H1 (cell line): ENCODE results near the gene GARS1.

Experiments used
- E2F6 ChIP-seq: IDR thresholded peaks from 2 replicates; pipeline ENCODE4 v1.6.1; 2012; ENCODE audit warnings: inconsistent platforms
- FOSL1 ChIP-seq: IDR thresholded peaks from 2 replicates; pipeline ENCODE4 v1.6.1; 2011; ENCODE audit warnings: mild to moderate bottlenecking, low read depth, low read length, moderate library complexity; ENCODE audit not compliant: insufficient read depth
- MAFK ChIP-seq: IDR thresholded peaks from 2 replicates; pipeline ENCODE4 v1.6.1; 2012; ENCODE audit warnings: low read depth, mild to moderate bottlenecking, improper control_type of control experiment, low read length
- POLR2A ChIP-seq, 2 experiments: IDR thresholded peaks; 1 replicate in 1 of 2; 2 replicates in 1 of 2; pipeline ENCODE4 v1.6.1; 2011; ENCODE audit warnings: low read depth in 2 of 2, low read length in 2 of 2, mild to moderate bottlenecking in 2 of 2; ENCODE audit errors: control extremely low read depth in 1 of 2
- POLR2AphosphoS5 ChIP-seq: IDR thresholded peaks from 2 replicates; pipeline ENCODE4 v1.6.1; 2011; ENCODE audit warnings: low read depth, low read length
- RBBP5 ChIP-seq: IDR thresholded peaks from 2 replicates; pipeline ENCODE4 v1.7.1; 2012; ENCODE audit warnings: low read depth, mild to moderate bottlenecking, inconsistent platforms, low read length, moderate library complexity, borderline replicate concordance
- SIN3A ChIP-seq, 2 experiments: IDR thresholded peaks in 1 of 2; conservative IDR thresholded peaks in 1 of 2; 2 replicates each; pipeline ENCODE4 v1.6.1; 2011 to 2012; ENCODE audit warnings: low read length in 2 of 2, improper control_type of control experiment in 1 of 2, low read depth in 1 of 2, mild to moderate bottlenecking in 1 of 2
- SP1 ChIP-seq: IDR thresholded peaks from 2 replicates; pipeline ENCODE4 v1.6.1; 2011; ENCODE audit warnings: low read depth, low read length
- YY1 ChIP-seq: IDR thresholded peaks from 2 replicates; pipeline ENCODE4 v1.6.1; 2011; ENCODE audit warnings: low read depth, mild to moderate bottlenecking, low read length
- ZNF274 ChIP-seq: IDR thresholded peaks from 2 replicates; pipeline ENCODE4 v1.7.0; 2012; ENCODE audit warnings: low read length, borderline replicate concordance; ENCODE audit errors: extremely low read depth
- TF ChIP-seq, protein P1 (sequence below), 3 experiments: IDR thresholded peaks; 1 replicate in 2 of 3; 2 replicates in 1 of 3; pipeline versions ENCODE4 v1.5.1 to v1.6.1; 2011; ENCODE audit warnings: low read length in 3 of 3, mild to moderate bottlenecking in 3 of 3, inconsistent platforms in 2 of 3, low read depth in 1 of 3, moderate library complexity in 1 of 3; ENCODE audit not compliant: insufficient read depth in 1 of 3; ENCODE audit errors: control extremely low read depth in 1 of 3

DNA sequence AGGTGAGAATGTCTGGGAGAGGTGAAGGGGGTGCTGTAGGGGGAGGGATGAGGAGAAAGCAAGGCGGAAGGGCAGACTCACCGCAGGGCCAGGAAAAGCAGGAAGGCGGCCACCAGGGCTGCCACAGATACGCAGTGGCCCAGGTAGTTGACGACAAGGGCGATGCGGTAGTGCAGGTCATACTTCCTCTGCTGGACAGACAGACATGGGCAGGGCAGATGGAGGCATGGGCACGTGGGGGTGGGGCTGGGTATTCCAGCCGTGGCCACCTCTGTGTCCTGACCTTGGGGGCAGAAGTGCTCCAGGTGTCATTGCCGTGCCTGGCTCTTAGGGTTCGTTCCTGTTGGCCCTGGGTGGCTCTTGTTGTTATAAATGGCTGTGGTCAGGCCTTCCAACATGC lies 70.8 kb downstream of the GARS1 start:
- TF ChIP-seq RBBP5, result no peak
- TF ChIP-seq POLR2A (IDR thresholded peaks at IDR 0.05; ENCODE audit: control extremely low read depth in 1 of 2, low read depth in 2 of 2, low read length in 2 of 2), result no peak
- no peak for TF ChIP-seq ZNF274
- no peak for TF ChIP-seq YY1
- no peak for TF ChIP-seq SP1
- TF ChIP-seq MAFK, result no peak
- no peak for TF ChIP-seq SIN3A (conservative IDR thresholded peaks at IDR 0.05 in 1 of 2, IDR thresholded peaks at IDR 0.05 in 1 of 2; ENCODE audit: low read depth in 1 of 2, low read length in 2 of 2)
- TF ChIP-seq, protein P1, sequence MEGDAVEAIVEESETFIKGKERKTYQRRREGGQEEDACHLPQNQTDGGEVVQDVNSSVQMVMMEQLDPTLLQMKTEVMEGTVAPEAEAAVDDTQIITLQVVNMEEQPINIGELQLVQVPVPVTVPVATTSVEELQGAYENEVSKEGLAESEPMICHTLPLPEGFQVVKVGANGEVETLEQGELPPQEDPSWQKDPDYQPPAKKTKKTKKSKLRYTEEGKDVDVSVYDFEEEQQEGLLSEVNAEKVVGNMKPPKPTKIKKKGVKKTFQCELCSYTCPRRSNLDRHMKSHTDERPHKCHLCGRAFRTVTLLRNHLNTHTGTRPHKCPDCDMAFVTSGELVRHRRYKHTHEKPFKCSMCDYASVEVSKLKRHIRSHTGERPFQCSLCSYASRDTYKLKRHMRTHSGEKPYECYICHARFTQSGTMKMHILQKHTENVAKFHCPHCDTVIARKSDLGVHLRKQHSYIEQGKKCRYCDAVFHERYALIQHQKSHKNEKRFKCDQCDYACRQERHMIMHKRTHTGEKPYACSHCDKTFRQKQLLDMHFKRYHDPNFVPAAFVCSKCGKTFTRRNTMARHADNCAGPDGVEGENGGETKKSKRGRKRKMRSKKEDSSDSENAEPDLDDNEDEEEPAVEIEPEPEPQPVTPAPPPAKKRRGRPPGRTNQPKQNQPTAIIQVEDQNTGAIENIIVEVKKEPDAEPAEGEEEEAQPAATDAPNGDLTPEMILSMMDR (IDR thresholded peaks at IDR 0.05; ENCODE audit: control extremely low read depth in 1 of 3, insufficient read depth in 1 of 3, low read depth in 1 of 3, low read length in 3 of 3), result no peak
- TF ChIP-seq POLR2AphosphoS5, result no peak
- TF ChIP-seq E2F6, result no peak
- no peak for TF ChIP-seq FOSL1
